Gastroesophageal sphincter (tissue), 4 donors: ENCODE results near the gene CDKAL1. TPM values are rescaled to one million over a fixed set of nuclear protein-coding genes. Genes with fewer than 3 reads are reported as not detected.

Experiments
- ATAC-seq: fragments of 150-250 bp; one replicate; pipeline ENCODE4 v1.9.1; 2016; ENCODE audit warnings: mild to moderate bottlenecking, moderate library complexity
- H3K27ac ChIP-seq, 4 donors: fragments of 200-600 bp; sonication (generic) in 3 of 4; 1 replicate in 3 of 4; 2 replicates in 1 of 4; pipeline ENCODE4 v1.5.1; 2016 to 2019
- H3K27me3 ChIP-seq: fragments of 200-600 bp; sonication (generic); one replicate; pipeline ENCODE4 v1.5.1; 2019
- H3K36me3 ChIP-seq, 2 donors: fragments of 200-600 bp; sonication (generic); one replicate each; pipeline ENCODE4 v1.5.1; 2019; ENCODE audit warnings: control low read depth in 1 of 2
- H3K4me1 ChIP-seq, 3 donors: fragments of 200-600 bp; sonication (generic); 1 replicate in 2 of 3; 2 replicates in 1 of 3; pipeline ENCODE4 v1.5.1; 2016 to 2019; ENCODE audit warnings: control low read depth in 2 of 3
- H3K4me3 ChIP-seq, 2 donors: fragments of 200-600 bp; sonication (generic); one replicate each; pipeline ENCODE4 v1.5.1; 2019; ENCODE audit warnings: mild to moderate bottlenecking in 1 of 2, moderate library complexity in 1 of 2
- H3K9me3 ChIP-seq, 3 donors: fragments of 200-600 bp; sonication (generic); one replicate each; pipeline ENCODE4 v1.5.1; 2017 to 2019; ENCODE audit warnings: control low read depth in 2 of 3
- EP300 ChIP-seq: sonication (generic); formaldehyde crosslinking; IDR thresholded peaks from one replicate; pipeline ENCODE4 v1.6.1; 2017; ENCODE audit warnings: antibody characterized with exemption, mild to moderate bottlenecking
- POLR2A ChIP-seq, 2 donors: fragments of 450-650 bp; IDR thresholded peaks; one replicate each; pipeline ENCODE4 v1.6.1; 2017; ENCODE audit warnings: antibody characterized with exemption in 2 of 2, mild to moderate bottlenecking in 2 of 2, moderate library complexity in 1 of 2
- POLR2AphosphoS5 ChIP-seq: sonication (generic); formaldehyde crosslinking; IDR thresholded peaks from one replicate; pipeline ENCODE4 v1.6.1; 2017; ENCODE audit warnings: antibody characterized with exemption
- WGBS, 2 donors: methylation state at CpG; one replicate each; pipeline ENCODE4 v1.1.5; 2018; ENCODE audit warnings: low coverage in 1 of 2; 5-methylcytosine and 5-hydroxymethylcytosine counted together
- total RNA-seq, 4 donors: library from RNA; depleted of rRNA; stranded (reverse); fragments of >200 nt; gene quantifications; one replicate each; pipeline ENCODE4 v1.1.0, GENCODE V29; 2016
- TF ChIP-seq, protein P1 (sequence below), 4 experiments: fragments of 200-600 bp in 2 of 4; fragments of 450-650 bp in 2 of 4; sonication (generic) in 1 of 4; IDR thresholded peaks; one replicate each; pipeline ENCODE4 v1.5.1; 2017 to 2019; ENCODE audit warnings: antibody characterized with exemption in 4 of 4, mild to moderate bottlenecking in 2 of 4, moderate library complexity in 2 of 4

The CDKAL1 gene
- total RNA-seq, 4 donors from 2014 or later = 10.9 to 17.9 (median 15.0) TPM

- no peak overlapping the region for H3K4me3 ChIP-seq
- no peak for ATAC-seq
- no peaks in the 10 kb centered on the region for H3K4me1 ChIP-seq
- no peak overlapping the region for H3K27ac ChIP-seq
- no peaks in the 10 kb centered on the region for H3K9me3 ChIP-seq
- H3K27me3 ChIP-seq = no peaks in the 10 kb centered on the region
- TF ChIP-seq POLR2A (IDR thresholded peaks at IDR 0.05) = no peak
- no peak for TF ChIP-seq EP300
- TF ChIP-seq POLR2AphosphoS5 = no peak
- TF ChIP-seq, protein P1, sequence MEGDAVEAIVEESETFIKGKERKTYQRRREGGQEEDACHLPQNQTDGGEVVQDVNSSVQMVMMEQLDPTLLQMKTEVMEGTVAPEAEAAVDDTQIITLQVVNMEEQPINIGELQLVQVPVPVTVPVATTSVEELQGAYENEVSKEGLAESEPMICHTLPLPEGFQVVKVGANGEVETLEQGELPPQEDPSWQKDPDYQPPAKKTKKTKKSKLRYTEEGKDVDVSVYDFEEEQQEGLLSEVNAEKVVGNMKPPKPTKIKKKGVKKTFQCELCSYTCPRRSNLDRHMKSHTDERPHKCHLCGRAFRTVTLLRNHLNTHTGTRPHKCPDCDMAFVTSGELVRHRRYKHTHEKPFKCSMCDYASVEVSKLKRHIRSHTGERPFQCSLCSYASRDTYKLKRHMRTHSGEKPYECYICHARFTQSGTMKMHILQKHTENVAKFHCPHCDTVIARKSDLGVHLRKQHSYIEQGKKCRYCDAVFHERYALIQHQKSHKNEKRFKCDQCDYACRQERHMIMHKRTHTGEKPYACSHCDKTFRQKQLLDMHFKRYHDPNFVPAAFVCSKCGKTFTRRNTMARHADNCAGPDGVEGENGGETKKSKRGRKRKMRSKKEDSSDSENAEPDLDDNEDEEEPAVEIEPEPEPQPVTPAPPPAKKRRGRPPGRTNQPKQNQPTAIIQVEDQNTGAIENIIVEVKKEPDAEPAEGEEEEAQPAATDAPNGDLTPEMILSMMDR (IDR thresholded peaks at IDR 0.05) = no peak
- 86% methylated on average over 5 of the region's 5 CpGs; no CpG with 5 or more reads in 1 of the 2 donors for WGBS, 2 donors
- H3K36me3 ChIP-seq = peaks cover 0 to 51% of the 10 kb centered on the region in 2 donors
Measured at GRCh38 chr6:21230536-21230935, 696.3 kb downstream of the CDKAL1 start.

DNA sequence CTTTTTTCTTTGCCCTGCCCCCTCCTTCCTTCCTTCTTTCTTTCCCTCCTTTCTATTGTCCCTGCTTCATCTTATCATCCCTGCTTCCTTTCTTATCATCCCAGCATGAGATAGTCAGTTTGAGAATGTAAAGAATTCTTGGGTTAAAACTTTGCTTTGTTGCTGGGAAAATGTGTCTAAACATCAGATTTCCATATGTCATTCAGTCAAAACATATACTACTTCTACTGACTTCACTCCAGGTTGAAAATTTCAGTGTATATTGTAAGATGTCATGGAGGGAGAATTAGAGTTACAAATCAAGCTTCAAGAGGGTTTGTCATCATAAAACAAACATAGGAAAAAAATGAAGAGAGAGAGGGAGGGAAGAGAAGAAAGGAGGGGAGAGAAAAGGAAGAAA is 700.9 kb downstream of the CDKAL1 start:
- H3K27ac ChIP-seq = no peak overlapping the region
- no peak for TF ChIP-seq POLR2AphosphoS5
- TF ChIP-seq, protein P1 (IDR thresholded peaks at IDR 0.05) = no peak
- no peak for TF ChIP-seq EP300
- no peak for TF ChIP-seq POLR2A (IDR thresholded peaks at IDR 0.05)
- H3K27me3 ChIP-seq = no peaks in the 10 kb centered on the region
- H3K4me1 ChIP-seq = no peaks in the 10 kb centered on the region
- peaks cover 0 to 17% (median 0%) of the 10 kb centered on the region in 3 donors for H3K9me3 ChIP-seq
- H3K36me3 ChIP-seq = peaks cover 0 to 36% of the 10 kb centered on the region in 2 donors
- ATAC-seq = no peak
- H3K4me3 ChIP-seq = no peak overlapping the region

DNA sequence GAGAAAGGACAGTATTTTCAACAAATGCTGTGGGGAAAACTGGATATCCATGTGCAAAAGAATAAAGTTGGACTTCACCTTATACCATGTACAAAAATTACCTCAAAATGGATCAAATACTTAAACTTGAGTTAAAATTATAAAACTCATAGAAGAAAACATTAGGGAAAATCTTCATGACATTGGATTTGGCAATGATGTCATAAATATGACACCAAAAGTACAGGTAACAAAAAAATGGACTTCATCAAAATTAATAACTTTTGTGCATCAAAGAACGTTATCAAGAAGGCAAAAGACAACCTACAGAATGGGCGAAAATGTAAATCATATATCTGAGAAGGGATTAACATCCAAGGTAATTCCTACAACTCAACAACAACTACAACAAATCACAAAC is 704.0 kb downstream of the CDKAL1 start:
- Histone ChIP-seq H3K9me3 (peaks cover 0 to 19% (median 0%) of the 10 kb centered on the region in 3 donors), H3K36me3 (peaks cover 0 to 5% of the 10 kb centered on the region in 2 donors), H3K4me3 (no peak overlapping the region), H3K27me3 (no peaks in the 10 kb centered on the region), H3K4me1 (no peaks in the 10 kb centered on the region), H3K27ac (no peak overlapping the region)
- 86% methylated on average over 2 of the region's 2 CpGs; no CpG with 5 or more reads in 1 of the 2 donors for whole genome bisulfite sequencing, 2 donors
- no peak for ATAC-seq
- no peak for TF ChIP-seq EP300
- TF ChIP-seq POLR2A (IDR thresholded peaks at IDR 0.05) = no peak
- TF ChIP-seq, protein P1 (IDR thresholded peaks at IDR 0.05) = no peak
- no peak for TF ChIP-seq POLR2AphosphoS5

GRCh38 chr6:21240709-21241108 is 706.5 kb downstream of the CDKAL1 start:
- Histone ChIP-seq H3K36me3 (no peaks in the 10 kb centered on the region), H3K27me3 (no peaks in the 10 kb centered on the region), H3K4me3 (no peak overlapping the region), H3K9me3 (peaks cover 0 to 19% (median 0%) of the 10 kb centered on the region in 3 donors), H3K27ac (no peak overlapping the region), H3K4me1 (no peaks in the 10 kb centered on the region)
- no peak for ATAC-seq
- TF ChIP-seq EP300 (no peak), POLR2AphosphoS5 (no peak), POLR2A (IDR thresholded peaks at IDR 0.05) (no peak)
- TF ChIP-seq, protein P1 (IDR thresholded peaks at IDR 0.05) = no peak
- 88 to 93% methylated on average over 2 of the region's 2 CpGs for WGBS, 2 donors

DNA sequence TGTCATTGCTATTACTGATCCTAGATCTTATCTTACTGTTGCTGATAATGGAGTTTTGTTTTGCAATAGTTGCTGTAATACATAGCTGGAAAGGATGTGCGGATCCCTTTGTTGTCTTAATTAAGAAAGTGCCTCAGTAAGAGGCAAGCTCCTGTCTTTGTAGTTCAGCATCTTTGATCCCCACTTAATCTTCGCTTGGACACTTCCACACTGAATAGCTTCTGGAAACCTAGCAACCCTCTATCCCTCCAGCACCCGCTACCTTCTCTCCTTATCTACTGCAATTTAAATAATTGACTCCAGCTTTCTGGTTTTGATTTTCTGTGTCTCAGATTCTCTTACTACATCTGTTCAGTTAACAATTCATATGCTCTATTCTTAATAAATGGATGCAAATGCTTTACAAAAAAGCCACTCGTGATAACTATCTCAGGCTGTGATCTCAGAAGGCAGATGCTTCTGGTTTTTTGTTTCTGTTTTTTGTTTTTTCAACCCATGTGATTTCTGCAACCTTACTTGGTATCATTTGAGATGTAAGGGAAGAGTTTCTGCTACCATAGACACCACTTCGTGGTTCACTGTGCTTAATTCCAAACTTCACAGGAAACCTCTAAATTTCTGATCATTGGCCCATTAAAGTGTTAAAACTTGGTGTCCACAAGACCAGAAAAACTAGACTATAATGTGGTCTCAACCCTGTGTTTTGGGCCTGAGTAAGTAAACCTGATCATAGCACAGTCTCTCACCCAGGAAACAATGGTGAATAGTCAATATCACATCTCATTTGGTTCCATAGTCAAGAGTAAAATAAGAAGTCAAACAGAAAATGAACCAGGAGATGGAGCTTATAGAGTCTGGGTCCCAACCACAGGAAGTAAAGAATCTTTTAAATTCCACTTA is 707.2 kb downstream of the CDKAL1 start:
- Histone ChIP-seq H3K36me3 (no peaks in the 10 kb centered on the region), H3K9me3 (peaks cover 0 to 19% (median 0%) of the 10 kb centered on the region in 3 donors), H3K27me3 (no peaks in the 10 kb centered on the region), H3K4me1 (no peaks in the 10 kb centered on the region), H3K27ac (no peak overlapping the region), H3K4me3 (no peak overlapping the region)
- WGBS, 2 donors = 89% methylated on average over 5 of the region's 5 CpGs
- ATAC-seq = no peak
- TF ChIP-seq EP300 (no peak), POLR2AphosphoS5 (no peak), POLR2A (IDR thresholded peaks at IDR 0.05) (no peak)
- TF ChIP-seq, protein P1 (IDR thresholded peaks at IDR 0.05) = no peak
